Activated naive CD4-positive, alpha-beta T cell treated with Interleukin-2 at 50 U/mL for 16 hours (primary cell): ENCODE results near the gene EDNRA.

Source experiments
- DNase-seq: peaks from one replicate; pipeline ENCODE4 v3.0.0-alpha.2; 2020

Gene EDNRA

GRCh38 chr4:147543034-147543433, 62.1 kb downstream of the EDNRA start:
- no peak for DNase-seq

GRCh38 chr4:147546349-147546748, 65.5 kb downstream of the EDNRA start:
- no peak for DNase-seq

- no peak for DNase-seq
Measured at GRCh38 chr4:147547314-147548056, 66.6 kb downstream of the EDNRA start.

GRCh38 chr4:147548256-147548655, 67.4 kb downstream of the EDNRA start:
- DNase-seq: no peak

GRCh38 chr4:147550626-147551246, 69.8 kb downstream of the EDNRA start:
- DNase-seq: no peak

GRCh38 chr4:147560625-147561024, 79.7 kb downstream of the EDNRA start:
- no peak for DNase-seq

- no peak for DNase-seq
Measured at GRCh38 chr4:147566762-147567161, 85.9 kb downstream of the EDNRA start.

GRCh38 chr4:147567276-147567675, 86.4 kb downstream of the EDNRA start:
- DNase-seq: no peak

- no peak for DNase-seq
Measured at GRCh38 chr4:147570616-147571015, 89.7 kb downstream of the EDNRA start.

- no peak for DNase-seq
Measured at GRCh38 chr4:147571036-147571770, 90.3 kb downstream of the EDNRA start.

GRCh38 chr4:147576084-147576483, 95.2 kb downstream of the EDNRA start:
- DNase-seq: no peak

- no peak for DNase-seq
Measured at GRCh38 chr4:147578051-147578476, 97.2 kb downstream of the EDNRA start.

- DNase-seq: no peak
Measured at GRCh38 chr4:147578593-147578992, 97.7 kb downstream of the EDNRA start.

GRCh38 chr4:147580396-147580795, 99.5 kb downstream of the EDNRA start:
- DNase-seq: no peak

- no peak for DNase-seq
Measured at GRCh38 chr4:147581606-147582350, 100.9 kb downstream of the EDNRA start.

GRCh38 chr4:147582386-147583060, 101.6 kb downstream of the EDNRA start:
- DNase-seq: no peak

- no peak for DNase-seq
Measured at GRCh38 chr4:147583876-147584275, 103.0 kb downstream of the EDNRA start.

- DNase-seq: no peak
Measured at GRCh38 chr4:147586032-147586431, 105.1 kb downstream of the EDNRA start.

GRCh38 chr4:147586637-147587036, 105.7 kb downstream of the EDNRA start:
- no peak for DNase-seq

- no peak for DNase-seq
Measured at GRCh38 chr4:147587041-147587440, 106.1 kb downstream of the EDNRA start.

- DNase-seq: no peak
Measured at GRCh38 chr4:147589586-147589985, 108.7 kb downstream of the EDNRA start.

GRCh38 chr4:147590249-147590920, 109.5 kb downstream of the EDNRA start:
- DNase-seq: peak; percentile 39
